ENCODE measurements around the gene PRELP. TPM values are rescaled to one million over a fixed set of nuclear protein-coding genes. Genes with fewer than 3 reads are reported as not detected.

Gene PRELP
- total and polyA plus RNA-seq, 2 donors (not counting 3 experiments of a cell fraction or from before 2014, with no cell fraction given) = 0.01 TPM; not detected in 1

GRCh38 chr1:203493901-203494300, 18.3 kb downstream of the PRELP start, which contains the start of gene OPTC:
TSS of gene OPTC (plus strand) at chr1:203494153. CDS start at chr1:203496006, 1,853 bp downstream.
- dilution Hi-C loops (cut with MboI; ENCODE audit: extremely low pct_ligation_motif_present, low sequenced_read_pairs) = no loop called here
- H3K4me3 ChIP-seq (replicated peaks in 1 of 3; ENCODE audit: insufficient read depth in 1 of 3, low read depth in 1 of 3, low read length in 3 of 3) = no peak within 1 kb of the TSS
- ChIA-PET POLR2A (no interaction called here), CTCF (interaction anchor here (0.8 to 2.2 kb wide), 6 partner anchors 10 to 221 kb away, joined by 3 to 11 read pairs (median 4); no protein-coding TSS in a partner anchor)
- no peak within 1 kb of the TSS for H2AFZ ChIP-seq (ENCODE audit: low read depth, low read length)
- DNase-seq (ENCODE audit: low read depth, low spot score) (no peak), FAIRE-seq (no peak)
- no TSS peak for BruUV-seq (replicated peaks)
- H3K4me1 ChIP-seq (ENCODE audit: control insufficient read depth, extremely low read depth, insufficient read depth, low read length) = no peaks in the 10 kb centered on the region
- no peaks in the 10 kb centered on the region for H3K9me1 ChIP-seq (replicated peaks; ENCODE audit: control insufficient read depth, extremely low read depth, insufficient read depth, low read length)
- H3K79me2 ChIP-seq (ENCODE audit: control insufficient read depth, insufficient read depth, low read length) = no peaks in the 10 kb centered on the region
- no peaks in the 10 kb centered on the region for H4K20me1 ChIP-seq (replicated peaks; ENCODE audit: control insufficient read depth, extremely low read depth, insufficient read depth, low read length)
- H3K27me3 ChIP-seq (ENCODE audit: control insufficient read depth in 2 of 2, insufficient read depth in 2 of 2, low read length in 2 of 2) = peaks cover 8 to 10% of the 10 kb centered on the region in 2 experiments
- no peak within 1 kb of the TSS for H3K27ac ChIP-seq (ENCODE audit: insufficient read depth, low read depth, low read length)
- H3K9ac ChIP-seq (replicated peaks; ENCODE audit: extremely low read depth, insufficient read depth, low read length) = no peak within 1 kb of the TSS
- no peaks in the 10 kb centered on the region for H3K36me3 ChIP-seq (ENCODE audit: control insufficient read depth in 2 of 2, extremely low read depth in 1 of 2, insufficient read depth in 2 of 2, low read length in 2 of 2)
- intact Hi-C loops (cut with micrococcal nuclease) = no loop called here
- no peaks in the 10 kb centered on the region for H3K9me3 ChIP-seq (replicated peaks; ENCODE audit: control insufficient read depth, insufficient read depth, low read length)
- no peak within 1 kb of the TSS for H3K4me2 ChIP-seq (ENCODE audit: insufficient read depth, low read length)
- TF ChIP-seq POLR2AphosphoS5 (IDR thresholded peaks at IDR 0.05; ENCODE audit: insufficient read depth, low read depth, low read length) = no peak
- no peak for TF ChIP-seq FOS (IDR thresholded peaks at IDR 0.05; ENCODE audit: borderline replicate concordance, insufficient read depth, low read length)
- TF ChIP-seq POLR2A (IDR thresholded peaks at IDR 0.05; ENCODE audit: low read depth, low read length) = no peak
- TF ChIP-seq JUN (IDR thresholded peaks at IDR 0.05; ENCODE audit: borderline replicate concordance, insufficient read depth, insufficient read length, low read depth) = no peak
- no peak for TF ChIP-seq CTCF (IDR thresholded peaks at IDR 0.05; ENCODE audit: extremely low read depth in 1 of 2, insufficient read depth in 1 of 2, low read depth in 1 of 2, low read length in 2 of 2)
- no peak for TF ChIP-seq EZH2 (IDR thresholded peaks at IDR 0.05; ENCODE audit: borderline replicate concordance, low read depth, low read length, severe bottlenecking)
- TF ChIP-seq MAX (IDR thresholded peaks at IDR 0.05; ENCODE audit: insufficient read depth, insufficient read length) = no peak
- no peak for TF ChIP-seq MYC (IDR thresholded peaks at IDR 0.05; ENCODE audit: low read depth, low read length)
- TF ChIP-seq GATA2 (IDR thresholded peaks at IDR 0.05; ENCODE audit: insufficient read depth, insufficient read length, low read depth, low read length) = no peak

Data from endothelial cell of umbilical vein (primary cell).